ENCODE data around the gene PCNT.

DNA sequence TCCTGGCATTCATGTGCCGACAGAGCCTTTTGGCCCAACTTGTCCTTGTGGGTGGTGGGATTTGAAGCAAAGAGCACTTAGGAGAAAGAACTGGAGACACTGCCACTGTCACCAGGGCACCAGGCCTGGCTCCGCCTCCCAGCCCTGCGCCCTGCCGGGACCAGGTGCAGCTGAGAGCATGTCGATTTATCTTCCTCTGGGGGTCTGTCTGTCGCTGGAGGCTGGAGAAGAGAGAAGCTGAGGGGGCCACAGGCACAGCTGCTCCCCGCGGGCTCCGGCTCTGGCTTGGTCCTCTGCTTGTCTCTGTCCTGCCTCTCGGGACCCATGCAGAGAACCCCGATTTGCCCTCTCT is 28.2 kb downstream of the PCNT start:
- TF ChIP-seq, protein P1, sequence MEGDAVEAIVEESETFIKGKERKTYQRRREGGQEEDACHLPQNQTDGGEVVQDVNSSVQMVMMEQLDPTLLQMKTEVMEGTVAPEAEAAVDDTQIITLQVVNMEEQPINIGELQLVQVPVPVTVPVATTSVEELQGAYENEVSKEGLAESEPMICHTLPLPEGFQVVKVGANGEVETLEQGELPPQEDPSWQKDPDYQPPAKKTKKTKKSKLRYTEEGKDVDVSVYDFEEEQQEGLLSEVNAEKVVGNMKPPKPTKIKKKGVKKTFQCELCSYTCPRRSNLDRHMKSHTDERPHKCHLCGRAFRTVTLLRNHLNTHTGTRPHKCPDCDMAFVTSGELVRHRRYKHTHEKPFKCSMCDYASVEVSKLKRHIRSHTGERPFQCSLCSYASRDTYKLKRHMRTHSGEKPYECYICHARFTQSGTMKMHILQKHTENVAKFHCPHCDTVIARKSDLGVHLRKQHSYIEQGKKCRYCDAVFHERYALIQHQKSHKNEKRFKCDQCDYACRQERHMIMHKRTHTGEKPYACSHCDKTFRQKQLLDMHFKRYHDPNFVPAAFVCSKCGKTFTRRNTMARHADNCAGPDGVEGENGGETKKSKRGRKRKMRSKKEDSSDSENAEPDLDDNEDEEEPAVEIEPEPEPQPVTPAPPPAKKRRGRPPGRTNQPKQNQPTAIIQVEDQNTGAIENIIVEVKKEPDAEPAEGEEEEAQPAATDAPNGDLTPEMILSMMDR (IDR thresholded peaks at IDR 0.05 in 4 of 5, conservative IDR thresholded peaks at IDR 0.05 in 1 of 5) = no peak
- TF ChIP-seq POLR2A (IDR thresholded peaks at IDR 0.05) = no peak
